ENCODE data around the gene RPL12.

DNA sequence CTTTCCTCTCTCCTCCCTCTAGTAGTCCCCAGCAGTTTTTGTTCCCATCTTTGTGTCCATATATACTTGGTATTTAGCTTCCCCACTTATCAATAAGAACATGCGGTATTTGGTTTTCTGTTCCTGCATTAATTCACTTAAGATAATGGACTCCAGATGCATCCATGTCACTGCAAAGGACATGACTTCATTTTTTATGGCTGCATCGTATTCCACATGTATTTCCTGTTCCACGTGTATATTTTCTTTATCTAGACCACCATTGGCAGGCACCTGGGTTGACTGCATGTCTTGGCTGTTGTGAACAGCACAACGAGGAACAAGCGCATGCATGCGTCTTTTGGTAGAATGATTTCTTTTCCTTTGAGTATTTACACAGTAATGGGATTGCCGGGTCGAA, 20.8 kb downstream of the RPL12 start:
- no peak for TF ChIP-seq EZH2 (IDR thresholded peaks at IDR 0.05; ENCODE audit: insufficient read depth, poor library complexity, severe bottlenecking)
- TF ChIP-seq EZH2phosphoT487 (IDR thresholded peaks at IDR 0.05; ENCODE audit: insufficient read depth, low read depth) = no peak

All from GM23248 (cell line).